SU-DHL-6 (cell line): Measurements from ENCODE around the gene TLK1.

ENCODE experiments used
- EZH2phosphoT487 ChIP-seq: fragments of 200-600 bp; sonication (generic), shearing (Covaris generic); conservative IDR thresholded peaks from 2 replicates; pipeline ENCODE4 v1.6.1; 2018; ENCODE audit warnings: mild to moderate bottlenecking, antibody characterized with exemption, low read length, moderate library complexity, mixed read lengths
- TF ChIP-seq, protein P1 (sequence below): fragments of 200-600 bp; sonication (generic); IDR thresholded peaks from one replicate; pipeline ENCODE4 v1.5.1; 2017; ENCODE audit warnings: antibody characterized with exemption, mild to moderate bottlenecking, low read length, moderate library complexity; ENCODE audit not compliant: insufficient read depth, poor library complexity, severe bottlenecking

GRCh38 chr2:170967553-170967952, 193.1 kb downstream of the TLK1 start:
- TF ChIP-seq, protein P1, sequence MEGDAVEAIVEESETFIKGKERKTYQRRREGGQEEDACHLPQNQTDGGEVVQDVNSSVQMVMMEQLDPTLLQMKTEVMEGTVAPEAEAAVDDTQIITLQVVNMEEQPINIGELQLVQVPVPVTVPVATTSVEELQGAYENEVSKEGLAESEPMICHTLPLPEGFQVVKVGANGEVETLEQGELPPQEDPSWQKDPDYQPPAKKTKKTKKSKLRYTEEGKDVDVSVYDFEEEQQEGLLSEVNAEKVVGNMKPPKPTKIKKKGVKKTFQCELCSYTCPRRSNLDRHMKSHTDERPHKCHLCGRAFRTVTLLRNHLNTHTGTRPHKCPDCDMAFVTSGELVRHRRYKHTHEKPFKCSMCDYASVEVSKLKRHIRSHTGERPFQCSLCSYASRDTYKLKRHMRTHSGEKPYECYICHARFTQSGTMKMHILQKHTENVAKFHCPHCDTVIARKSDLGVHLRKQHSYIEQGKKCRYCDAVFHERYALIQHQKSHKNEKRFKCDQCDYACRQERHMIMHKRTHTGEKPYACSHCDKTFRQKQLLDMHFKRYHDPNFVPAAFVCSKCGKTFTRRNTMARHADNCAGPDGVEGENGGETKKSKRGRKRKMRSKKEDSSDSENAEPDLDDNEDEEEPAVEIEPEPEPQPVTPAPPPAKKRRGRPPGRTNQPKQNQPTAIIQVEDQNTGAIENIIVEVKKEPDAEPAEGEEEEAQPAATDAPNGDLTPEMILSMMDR: no peak
- TF ChIP-seq EZH2phosphoT487: no peak
